ENCODE measurements around the gene TRIM29.

The TRIM29 gene

GRCh38 chr11:120135838-120136237 lies 2.1 kb downstream of the TRIM29 start:
- no peak for DNase-seq (ENCODE audit: low read depth)
- no peak overlapping the region for H3K4me3 ChIP-seq (ENCODE audit: low read length)
- TF ChIP-seq CTCF (conservative IDR thresholded peaks at IDR 0.05; ENCODE audit: low read depth, low read length), result no peak

- H3K4me3 ChIP-seq (ENCODE audit: low read length), result no peak overlapping the region
- no peak for DNase-seq (ENCODE audit: low read depth)
- TF ChIP-seq CTCF (conservative IDR thresholded peaks at IDR 0.05; ENCODE audit: low read depth, low read length), result no peak
Measured at GRCh38 chr11:120134931-120135228, 3.0 kb downstream of the TRIM29 start.

- DNase-seq (ENCODE audit: low read depth), result no peak
- H3K4me3 ChIP-seq (ENCODE audit: low read length), result no peak overlapping the region
- TF ChIP-seq CTCF (conservative IDR thresholded peaks at IDR 0.05; ENCODE audit: low read depth, low read length), result no peak
Measured at GRCh38 chr11:120134106-120134930, 3.6 kb downstream of the TRIM29 start.

- no peak for TF ChIP-seq CTCF (conservative IDR thresholded peaks at IDR 0.05; ENCODE audit: low read depth, low read length)
- H3K4me3 ChIP-seq (ENCODE audit: low read length), result no peak overlapping the region
- no peak for DNase-seq (ENCODE audit: low read depth)
Measured at GRCh38 chr11:120133216-120134105, 4.5 kb downstream of the TRIM29 start.

GRCh38 chr11:120132645-120133185 lies 5.2 kb downstream of the TRIM29 start:
- no peak for DNase-seq (ENCODE audit: low read depth)

GRCh38 chr11:120131941-120132644 lies 5.8 kb downstream of the TRIM29 start:
- no peak for DNase-seq (ENCODE audit: low read depth)
- no peak overlapping the region for H3K4me3 ChIP-seq (ENCODE audit: low read length)
- no peak for TF ChIP-seq CTCF (conservative IDR thresholded peaks at IDR 0.05; ENCODE audit: low read depth, low read length)

More at GRCh38 chr11:120132645-120133185, 5.2 kb downstream of the TRIM29 start:
- TF ChIP-seq CTCF (conservative IDR thresholded peaks at IDR 0.05; ENCODE audit: low read depth, low read length), result no peak
- H3K4me3 ChIP-seq (ENCODE audit: low read length), result no peak overlapping the region

All from retinal pigment epithelial cell (primary cell).